Measurements from ENCODE around the gene F13A1. TPM values are rescaled to one million over a fixed set of nuclear protein-coding genes. Genes with fewer than 3 reads are reported as not detected.

The F13A1 gene
- total and polyA plus RNA-seq, 2 of the 8 experiments (the other 6 are each of a cell fraction or from before 2014, with no cell fraction given), result 0.57 to 1.5 TPM

DNA sequence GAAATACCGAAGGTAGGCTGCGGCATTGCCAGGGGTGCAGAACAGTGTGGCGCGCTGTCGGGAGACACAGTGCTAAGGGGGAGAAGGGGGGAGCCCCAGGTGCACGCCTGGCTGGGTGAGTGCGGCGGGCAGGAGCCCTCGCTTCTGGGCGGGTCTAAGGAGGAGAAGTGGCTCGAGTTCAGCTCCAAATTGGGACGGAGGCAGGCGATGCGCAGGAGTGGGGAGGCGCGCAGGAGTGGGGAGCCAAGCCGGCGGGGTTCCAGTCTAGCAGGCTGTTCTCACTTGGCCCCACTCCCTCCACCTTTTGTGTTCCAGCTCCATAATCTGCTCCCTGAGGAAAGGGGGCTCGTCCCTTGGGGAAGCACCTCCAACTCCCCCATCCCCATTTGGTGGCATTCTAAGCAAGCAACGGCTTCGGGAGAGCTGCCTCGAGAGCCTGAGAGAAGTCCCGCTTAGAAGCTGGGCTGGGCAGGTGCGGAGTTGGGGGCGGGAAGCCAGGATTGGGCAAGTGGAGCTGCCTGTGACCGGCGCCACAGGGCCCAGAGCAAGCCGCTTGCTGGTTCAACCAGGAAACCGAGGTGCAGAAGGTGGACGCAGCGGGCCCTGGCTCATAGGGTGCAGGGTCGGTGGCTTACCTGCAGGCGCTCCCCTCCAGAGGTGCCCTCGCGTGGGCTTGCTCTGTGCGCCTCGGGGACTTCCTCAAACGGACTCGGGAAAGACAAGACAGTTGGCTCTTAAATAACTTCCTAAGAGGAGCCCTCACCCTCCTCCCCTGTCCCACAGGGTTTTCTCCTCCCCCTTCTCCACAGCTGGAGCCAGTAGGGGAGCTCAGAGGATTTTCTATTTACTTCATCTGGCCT lies at the start of gene F13A1 (continued):
- TF ChIP-seq, protein P1, sequence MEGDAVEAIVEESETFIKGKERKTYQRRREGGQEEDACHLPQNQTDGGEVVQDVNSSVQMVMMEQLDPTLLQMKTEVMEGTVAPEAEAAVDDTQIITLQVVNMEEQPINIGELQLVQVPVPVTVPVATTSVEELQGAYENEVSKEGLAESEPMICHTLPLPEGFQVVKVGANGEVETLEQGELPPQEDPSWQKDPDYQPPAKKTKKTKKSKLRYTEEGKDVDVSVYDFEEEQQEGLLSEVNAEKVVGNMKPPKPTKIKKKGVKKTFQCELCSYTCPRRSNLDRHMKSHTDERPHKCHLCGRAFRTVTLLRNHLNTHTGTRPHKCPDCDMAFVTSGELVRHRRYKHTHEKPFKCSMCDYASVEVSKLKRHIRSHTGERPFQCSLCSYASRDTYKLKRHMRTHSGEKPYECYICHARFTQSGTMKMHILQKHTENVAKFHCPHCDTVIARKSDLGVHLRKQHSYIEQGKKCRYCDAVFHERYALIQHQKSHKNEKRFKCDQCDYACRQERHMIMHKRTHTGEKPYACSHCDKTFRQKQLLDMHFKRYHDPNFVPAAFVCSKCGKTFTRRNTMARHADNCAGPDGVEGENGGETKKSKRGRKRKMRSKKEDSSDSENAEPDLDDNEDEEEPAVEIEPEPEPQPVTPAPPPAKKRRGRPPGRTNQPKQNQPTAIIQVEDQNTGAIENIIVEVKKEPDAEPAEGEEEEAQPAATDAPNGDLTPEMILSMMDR (IDR thresholded peaks at IDR 0.05; ENCODE audit: control extremely low read depth in 1 of 3, insufficient read depth in 1 of 3, low read depth in 1 of 3, low read length in 3 of 3), result no peak
- TF ChIP-seq TEAD4 (IDR thresholded peaks at IDR 0.05; ENCODE audit: low read depth, low read length), result no peak
- no peak for TF ChIP-seq SRF (IDR thresholded peaks at IDR 0.05; ENCODE audit: low read depth, low read length)
- TF ChIP-seq ZNF274 (IDR thresholded peaks at IDR 0.05; ENCODE audit: borderline replicate concordance, extremely low read depth, low read length), result no peak
- no peak for TF ChIP-seq SAP30 (IDR thresholded peaks at IDR 0.05; ENCODE audit: insufficient read depth, insufficient replicate concordance, low read length)
- TF ChIP-seq CREB1 (IDR thresholded peaks at IDR 0.05), result no peak
- TF ChIP-seq CHD1 (IDR thresholded peaks at IDR 0.05; ENCODE audit: low read depth, low read length), result no peak
- no peak for TF ChIP-seq KDM1A (IDR thresholded peaks at IDR 0.05; ENCODE audit: borderline replicate concordance, low read length)
- TF ChIP-seq NRF1 (IDR thresholded peaks at IDR 0.05; ENCODE audit: low read depth, low read length), result no peak
- TF ChIP-seq CTBP2 (IDR thresholded peaks at IDR 0.05; ENCODE audit: borderline replicate concordance, insufficient read depth, insufficient read length, low read length), result no peak
- no peak for TF ChIP-seq HDAC2 (IDR thresholded peaks at IDR 0.05; ENCODE audit: borderline replicate concordance in 1 of 2, low read depth in 2 of 2, low read length in 2 of 2)
- no peak for TF ChIP-seq GTF2F1 (IDR thresholded peaks at IDR 0.05; ENCODE audit: borderline replicate concordance, low read depth, low read length)
- no peak for TF ChIP-seq TAF7 (optimal IDR thresholded peaks at IDR 0.05; ENCODE audit: borderline replicate concordance, low read depth, low read length)
- no peak for TF ChIP-seq JUN (IDR thresholded peaks at IDR 0.05; ENCODE audit: low read depth, low read length)
- TF ChIP-seq KDM5A (IDR thresholded peaks at IDR 0.05; ENCODE audit: low read length), result no peak
- TF ChIP-seq CBX8 (IDR thresholded peaks at IDR 0.05; ENCODE audit: borderline replicate concordance, low read depth, low read length), result no peak
- no peak for TF ChIP-seq BRCA1 (IDR thresholded peaks at IDR 0.05; ENCODE audit: low read depth, low read length)
- no peak for TF ChIP-seq POLR2AphosphoS5 (IDR thresholded peaks at IDR 0.05; ENCODE audit: low read depth, low read length)
- TF ChIP-seq BACH1 (IDR thresholded peaks at IDR 0.05; ENCODE audit: low read length), result no peak
- TF ChIP-seq SIRT6 (IDR thresholded peaks at IDR 0.05; ENCODE audit: low read length), result no peak
- TF ChIP-seq HDAC6 (IDR thresholded peaks at IDR 0.05; ENCODE audit: low read depth, low read length), result no peak
- TF ChIP-seq POLR2A (IDR thresholded peaks at IDR 0.05; ENCODE audit: control extremely low read depth in 1 of 2, low read depth in 2 of 2, low read length in 2 of 2), result no peak
- TF ChIP-seq EGR1 (IDR thresholded peaks at IDR 0.05; ENCODE audit: borderline replicate concordance, low read depth, low read length), result no peak

All from H1 (cell line).